DMS 273 treated with DMSO at 0.1 percent for 48 hours (cell line): Measurements from ENCODE around the gene PMM2.
A peak's percentile ranks its signal among the peaks of the same experiment; 100 is the strongest.
"Not testable (repeated sequence)": the region's sequence is repeated elsewhere in the genome, so short reads cannot be mapped to it uniquely, and the experiment has no call there.

Experiments
- DNase-seq: peaks from one replicate; lab custom pipeline; 2025; lab: John Stamatoyannopoulos, UW

PMM2 gene

DNA sequence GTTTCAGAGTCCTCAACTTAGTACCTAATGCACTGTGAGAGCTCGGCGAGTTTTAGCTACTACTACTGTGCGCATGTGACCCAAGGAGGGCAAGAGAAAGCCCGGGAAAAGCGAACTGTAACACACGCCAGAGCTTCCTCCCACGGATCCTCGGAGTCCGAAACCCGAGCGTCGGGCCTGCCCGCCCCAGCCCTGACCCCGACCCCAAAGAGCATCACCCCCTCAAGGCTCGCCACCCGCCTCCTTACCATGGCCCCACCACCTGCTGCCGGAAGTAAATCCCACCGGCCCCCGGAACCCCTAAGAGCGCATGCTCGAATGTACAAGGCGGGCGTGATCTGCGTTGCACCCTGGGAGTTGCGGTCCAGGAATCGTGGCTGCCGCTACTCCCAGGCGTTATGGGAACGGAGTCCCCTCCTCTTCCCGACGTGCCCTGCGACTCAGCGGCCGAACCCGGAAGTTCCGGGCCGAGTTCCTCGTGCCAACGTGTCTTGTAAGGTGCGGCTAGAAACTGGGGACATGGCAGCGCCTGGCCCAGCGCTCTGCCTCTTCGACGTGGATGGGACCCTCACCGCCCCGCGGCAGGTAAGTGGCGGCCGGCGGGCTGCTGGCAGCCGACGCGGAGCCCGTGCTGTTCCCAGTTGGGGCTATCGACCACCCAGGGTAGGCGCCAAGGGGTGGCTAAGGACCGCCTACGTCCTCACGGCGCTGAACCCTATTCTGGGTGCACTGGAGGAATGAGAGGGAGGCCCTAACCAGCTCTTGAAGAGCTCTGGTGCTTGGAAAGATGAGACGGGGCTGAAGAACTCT is at the start of gene PMM2, which contains the start of gene TMEM186:
Gene PMM2 (plus strand): TSS at position 476 of the 810 bp plus-strand sequence. CDS start 44 bp downstream, at position 520.
Gene TMEM186 (minus strand): TSS at position 276 of the 810 bp plus-strand sequence. CDS start 25 bp downstream, at position 251.
- DNase-seq = peak; percentile 91

DNA sequence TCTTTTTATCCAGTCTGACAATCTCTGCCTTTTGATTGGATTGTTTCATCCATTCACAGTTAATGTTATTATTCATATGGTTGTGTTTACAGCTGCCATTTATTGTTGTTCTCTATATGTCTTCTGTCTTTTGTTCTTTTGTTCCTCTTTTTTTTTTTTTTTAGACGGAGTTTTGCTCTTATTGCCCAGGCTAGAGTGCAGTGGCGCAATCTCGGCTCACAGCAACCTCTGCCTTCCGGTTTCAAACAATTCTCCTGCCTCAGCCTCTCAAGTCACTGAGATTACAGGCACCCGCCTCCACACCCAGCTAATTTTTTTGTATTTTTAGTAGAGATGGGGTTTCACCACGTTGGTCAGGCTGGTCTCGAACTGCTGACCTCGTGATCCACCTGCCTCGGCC is 48.7 kb upstream of the PMM2 start:
- not testable (repeated sequence) for DNase-seq

DNA sequence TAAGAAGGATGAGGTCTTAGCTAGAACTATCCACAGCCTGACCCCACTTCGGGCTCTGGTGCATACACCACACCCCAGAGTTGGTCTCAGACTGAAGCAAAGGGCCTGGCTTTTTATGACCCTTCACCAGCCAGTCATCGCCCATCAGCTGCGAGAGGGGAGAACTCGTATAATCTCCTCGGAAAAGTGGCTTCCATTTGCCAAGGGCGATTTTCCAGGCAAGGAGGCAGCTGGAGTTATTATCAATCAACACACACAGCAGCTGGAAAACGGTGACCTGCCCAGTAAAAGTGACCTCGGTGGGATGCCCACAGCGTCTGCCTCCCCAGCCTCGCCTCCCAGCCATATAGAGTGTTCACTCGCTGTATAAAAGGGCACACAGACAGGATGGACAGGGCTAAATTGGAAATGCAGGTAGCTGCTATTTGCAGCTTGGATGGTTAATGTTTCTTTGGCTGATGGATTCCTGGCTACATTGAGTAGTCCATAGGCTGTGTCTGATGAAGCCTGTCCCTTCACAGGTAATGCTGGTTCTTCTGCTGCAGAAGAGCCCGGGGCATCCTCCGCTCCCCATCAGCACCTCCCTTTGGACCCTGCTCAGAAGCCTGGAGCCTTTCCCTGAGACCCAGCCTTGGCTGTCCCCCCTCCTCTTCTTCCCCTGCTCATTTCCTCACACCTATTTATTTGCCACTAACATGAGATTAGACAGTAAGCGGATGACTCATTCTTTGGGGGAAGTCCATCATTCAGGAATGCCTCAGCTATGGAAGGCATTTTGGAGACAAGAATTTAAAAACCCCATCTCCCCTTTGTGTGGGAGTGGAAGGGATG is 45.9 kb upstream of the PMM2 start:
- DNase-seq = no peak

DNA sequence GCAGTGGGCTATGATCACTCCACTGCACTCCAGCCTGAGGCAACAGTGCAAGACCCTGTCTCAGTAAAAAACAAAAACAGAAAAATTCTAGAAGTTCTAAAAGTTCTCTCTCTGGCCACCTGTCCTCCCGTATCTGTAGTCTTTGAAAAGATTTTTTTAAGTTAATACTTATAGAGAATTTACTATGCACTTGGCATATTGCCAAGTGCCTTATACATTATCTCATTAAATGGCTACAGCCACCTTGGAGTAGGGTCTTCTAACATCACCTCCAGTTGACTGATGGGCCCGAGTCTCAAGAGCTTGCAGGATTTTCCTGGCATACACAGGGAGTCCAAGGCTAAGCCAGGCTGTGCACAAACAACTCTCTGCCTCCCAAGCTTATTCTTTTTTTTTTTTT is 44.9 kb upstream of the PMM2 start:
- no peak for DNase-seq

DNA sequence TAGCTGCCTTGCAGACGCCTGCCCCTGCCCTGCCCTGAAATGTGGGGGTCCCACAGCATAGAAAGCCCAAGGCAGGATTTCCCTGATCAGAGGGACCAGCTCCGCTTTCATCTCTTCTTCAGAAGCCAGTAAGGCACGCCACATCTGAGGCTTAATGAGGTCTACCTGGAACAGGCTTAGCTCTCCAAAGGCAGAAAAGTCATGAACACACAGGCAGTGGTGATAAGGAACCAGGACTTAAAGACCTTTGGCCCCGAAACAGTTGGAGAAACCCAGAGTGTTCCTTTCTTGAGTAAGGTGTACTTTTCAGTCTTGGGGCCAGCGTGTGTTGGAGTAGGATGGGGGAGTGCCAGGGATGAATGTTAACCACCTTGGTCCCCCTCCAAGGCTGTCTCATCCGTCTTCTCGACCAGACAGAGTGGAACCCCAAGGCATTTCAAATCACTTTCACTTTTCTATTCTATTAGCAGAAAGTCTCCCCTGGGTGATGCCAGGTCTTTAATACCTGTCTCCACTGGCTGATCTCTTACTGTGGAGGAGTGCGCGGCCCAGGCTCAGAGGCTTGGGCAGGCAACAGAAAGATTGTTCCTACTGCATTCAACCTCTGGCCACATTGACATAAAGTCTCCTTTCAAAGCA is 44.1 kb upstream of the PMM2 start:
- no peak for DNase-seq

DNA sequence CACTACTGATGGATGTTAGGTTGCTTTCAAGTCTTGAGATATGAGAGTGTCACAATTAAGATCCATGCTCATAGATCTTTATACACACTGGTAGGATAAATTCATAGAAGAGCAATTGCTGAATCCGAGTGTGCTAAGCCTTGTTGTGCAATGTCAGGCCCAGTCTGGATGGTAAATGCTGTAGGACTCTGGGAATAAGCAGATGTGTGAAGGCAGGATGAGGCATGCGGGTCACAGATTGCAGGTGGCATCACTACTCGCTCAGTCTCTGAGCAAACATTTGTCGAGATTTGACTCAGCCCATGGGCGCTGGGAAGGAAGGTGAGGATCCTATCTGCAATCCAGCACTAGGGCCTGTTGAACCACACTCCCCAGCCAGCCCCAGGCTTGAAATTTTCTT is 40.9 kb upstream of the PMM2 start:
- DNase-seq = no peak

DNA sequence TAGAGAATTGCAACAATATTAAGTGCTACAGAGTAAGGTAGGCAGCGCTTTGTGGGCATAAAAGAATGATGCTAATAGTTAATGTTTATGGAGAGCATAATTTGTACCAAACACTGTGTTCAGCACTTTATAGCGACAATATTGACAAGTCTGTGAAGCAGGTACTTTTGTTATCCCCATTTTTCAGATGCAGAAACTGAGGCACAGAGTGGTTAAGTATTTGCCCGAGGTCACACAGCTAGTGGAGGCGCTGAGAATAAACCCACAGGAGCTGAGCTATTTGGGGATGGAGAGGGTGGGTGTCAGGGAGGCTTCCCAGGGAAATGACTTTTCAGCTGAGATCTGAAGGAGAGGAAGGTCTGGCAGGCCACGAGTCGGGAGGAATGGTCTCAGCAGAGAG is 39.6 kb upstream of the PMM2 start:
- DNase-seq = no peak

DNA sequence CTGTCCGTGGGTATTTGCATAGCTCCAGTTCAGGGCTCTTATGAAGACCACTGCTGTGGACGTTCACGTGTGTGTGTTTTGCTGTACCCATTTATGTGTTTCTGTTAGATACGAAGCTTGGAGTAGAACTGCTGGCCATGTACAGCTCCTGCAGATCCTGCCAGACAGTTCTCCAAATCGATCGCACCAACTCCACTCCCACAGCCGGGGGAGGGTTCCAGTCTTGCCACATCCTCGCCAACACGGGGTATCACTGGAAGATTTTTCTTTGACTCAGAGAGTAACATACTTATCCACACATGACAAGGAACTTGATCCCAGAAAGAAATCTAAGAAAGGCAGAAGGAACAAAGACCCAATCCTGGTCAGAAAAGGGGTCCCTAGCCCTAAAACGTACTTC is 37.6 kb upstream of the PMM2 start:
- DNase-seq = no peak

DNA sequence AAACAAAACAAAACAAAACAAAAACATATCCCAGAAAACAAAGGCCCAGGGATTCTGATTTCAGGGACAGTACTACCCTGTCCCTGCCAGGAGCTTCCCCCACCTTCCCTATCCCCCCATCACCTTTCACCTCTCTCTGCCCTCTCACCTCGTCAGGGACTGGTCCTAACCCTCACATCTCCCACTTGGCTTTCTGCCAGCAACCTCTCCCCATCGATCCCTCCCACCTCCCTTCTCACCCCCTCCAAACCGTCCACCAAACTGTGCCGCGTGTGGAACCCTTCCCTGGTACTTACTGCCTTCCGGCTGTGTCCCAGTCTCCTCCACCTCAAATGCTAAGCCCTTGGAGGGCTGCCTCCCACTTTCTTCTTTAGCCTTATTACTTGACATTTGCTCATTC is 36.6 kb upstream of the PMM2 start:
- no peak for DNase-seq

DNA sequence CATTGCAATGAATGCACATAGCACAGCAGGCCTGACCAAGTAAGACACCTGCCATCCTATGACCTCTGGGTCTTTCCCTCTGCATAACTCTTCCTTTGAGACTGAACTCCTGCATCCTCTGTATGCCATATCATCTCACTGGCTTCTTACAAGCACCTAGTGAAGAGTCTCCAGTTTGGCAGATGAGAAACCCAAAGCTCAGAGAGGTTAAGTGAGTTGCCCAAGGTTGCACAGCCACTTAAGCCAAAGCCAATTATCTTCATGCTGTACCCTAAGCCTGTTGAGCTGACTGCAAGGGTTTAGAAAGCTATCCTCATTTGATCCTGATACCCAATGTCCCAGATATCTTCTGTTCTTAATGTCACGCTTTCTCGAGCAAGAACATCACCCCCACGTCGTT is 35.4 kb upstream of the PMM2 start:
- DNase-seq = no peak

DNA sequence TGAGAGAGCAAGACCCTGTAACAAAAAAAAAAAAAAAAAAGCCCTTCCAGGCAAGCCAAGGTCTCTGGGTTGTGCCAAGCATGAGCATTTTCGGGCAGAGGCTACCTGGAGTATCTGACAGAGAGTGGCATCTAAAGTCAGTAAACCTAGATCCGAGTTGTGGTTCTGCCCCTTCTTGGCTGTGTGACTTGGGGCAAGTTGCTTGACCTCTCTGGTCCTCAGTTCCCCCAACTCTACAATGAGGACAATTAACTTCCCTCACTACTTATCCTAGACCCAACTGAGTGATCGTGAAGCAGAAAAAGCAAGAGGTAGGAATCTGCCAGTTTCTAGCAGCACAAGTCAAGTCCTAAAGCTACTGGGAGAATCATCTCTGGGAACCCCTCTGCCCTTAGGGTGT is 34.6 kb upstream of the PMM2 start:
- no peak for DNase-seq

DNA sequence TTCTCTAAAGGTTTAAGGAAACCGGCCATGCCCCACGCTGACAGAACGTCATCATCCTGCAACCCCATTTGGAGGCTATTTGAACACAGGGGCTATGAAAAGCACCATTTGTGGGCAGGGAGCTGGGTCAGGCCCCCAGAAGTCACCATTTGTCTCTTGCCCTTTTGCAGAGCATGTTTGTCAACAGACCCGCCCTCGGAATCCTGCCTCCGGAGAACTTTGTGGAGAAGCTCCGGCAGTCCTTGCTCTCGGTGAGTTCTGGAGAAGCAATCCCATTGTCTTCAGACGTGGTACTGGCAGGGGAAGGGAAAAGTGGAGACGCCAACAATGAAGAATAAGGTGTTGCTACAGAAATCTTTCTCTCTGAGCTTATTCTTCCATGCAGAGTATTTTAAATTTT is 33.7 kb upstream of the PMM2 start:
- DNase-seq = no peak

DNA sequence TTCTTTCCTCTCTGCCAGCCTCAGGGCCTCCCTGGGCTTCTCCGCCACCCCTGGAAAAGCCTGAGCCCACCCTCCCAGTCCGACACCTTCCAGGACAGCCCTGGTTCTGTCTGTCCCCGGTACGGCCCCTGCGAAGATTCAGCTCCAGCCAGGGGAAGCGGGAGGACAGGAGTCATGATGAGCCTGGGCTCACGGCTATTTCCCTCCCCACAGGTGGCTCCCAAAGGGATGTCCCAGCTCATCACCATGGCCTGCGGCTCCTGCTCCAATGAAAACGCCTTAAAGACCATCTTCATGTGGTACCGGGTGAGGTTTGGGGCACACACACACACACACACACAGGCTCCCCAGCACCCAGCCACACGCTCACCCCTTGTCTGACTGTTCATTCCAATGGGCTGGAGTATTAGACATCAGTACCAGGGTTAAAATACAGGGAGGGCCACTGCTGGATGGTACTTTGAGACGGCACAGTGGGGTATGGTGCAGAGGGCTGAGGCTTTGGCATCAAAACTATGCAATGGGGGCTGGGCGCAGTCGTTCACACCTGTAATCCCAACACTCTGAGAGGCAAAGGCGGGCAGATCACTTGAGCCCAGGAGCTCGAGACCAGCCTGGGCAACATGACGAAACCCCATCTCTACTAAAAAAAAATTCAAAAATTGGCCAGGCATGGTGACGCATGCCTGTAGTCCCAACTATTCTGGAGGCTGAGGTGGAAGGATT is 33.0 kb upstream of the PMM2 start:
- no peak for DNase-seq

DNA sequence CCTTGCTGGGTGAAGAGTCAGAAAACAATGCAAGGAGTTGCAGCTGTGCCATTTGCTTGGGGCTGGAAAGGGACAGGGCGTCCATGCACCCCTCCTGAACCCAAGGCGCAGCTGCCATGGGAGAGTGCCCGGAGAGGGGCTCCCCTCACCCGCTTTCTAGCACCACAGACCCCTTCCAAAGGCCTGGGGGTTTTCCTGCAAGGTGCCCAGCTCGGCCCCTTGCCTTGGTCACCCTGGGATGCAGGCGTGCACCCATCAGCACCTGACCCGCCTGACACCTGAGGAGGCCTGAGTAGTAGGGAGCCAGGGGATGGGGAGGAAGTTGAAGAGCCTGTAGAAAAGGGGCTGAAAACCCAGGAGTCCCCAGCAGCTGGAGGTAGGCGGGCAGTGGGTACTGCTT is 30.5 kb upstream of the PMM2 start:
- DNase-seq = no peak

DNA sequence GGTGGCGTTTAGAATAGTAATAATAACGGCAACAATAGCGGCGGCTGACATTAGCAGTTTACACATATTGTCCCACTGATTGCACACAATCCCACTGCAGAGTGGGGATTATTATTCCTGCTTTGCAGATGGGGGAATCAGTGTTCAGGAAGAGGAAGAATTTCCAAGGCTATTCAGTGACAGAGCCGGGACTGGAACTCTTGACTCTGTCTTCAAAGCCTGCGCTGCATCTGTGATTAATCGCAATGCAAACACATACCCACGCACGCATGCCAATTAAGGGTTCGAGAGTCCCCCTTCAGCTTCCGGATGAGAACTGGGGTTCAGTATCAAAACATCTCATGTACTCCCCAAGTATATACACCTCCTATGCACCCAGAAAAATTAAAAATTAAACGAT is 29.4 kb upstream of the PMM2 start:
- DNase-seq = no peak

DNA sequence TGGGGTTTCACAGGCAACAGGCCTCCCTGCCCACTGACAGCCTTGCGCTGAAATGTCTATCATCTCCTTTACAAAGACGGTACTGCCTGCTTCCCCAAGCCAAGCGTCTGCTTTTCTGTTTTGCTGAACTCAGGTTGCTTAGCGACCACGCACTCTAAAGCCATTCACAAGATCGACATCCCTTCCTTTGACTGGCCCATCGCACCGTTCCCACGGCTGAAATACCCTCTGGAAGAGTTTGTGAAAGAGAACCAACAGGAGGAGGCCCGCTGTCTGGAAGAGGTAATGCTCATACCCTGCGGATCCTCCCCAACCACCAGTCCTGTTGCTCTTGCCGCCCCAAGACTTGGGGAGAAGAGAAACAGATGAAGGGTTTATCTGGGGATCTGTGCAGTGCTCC is 28.9 kb upstream of the PMM2 start:
- no peak for DNase-seq

DNA sequence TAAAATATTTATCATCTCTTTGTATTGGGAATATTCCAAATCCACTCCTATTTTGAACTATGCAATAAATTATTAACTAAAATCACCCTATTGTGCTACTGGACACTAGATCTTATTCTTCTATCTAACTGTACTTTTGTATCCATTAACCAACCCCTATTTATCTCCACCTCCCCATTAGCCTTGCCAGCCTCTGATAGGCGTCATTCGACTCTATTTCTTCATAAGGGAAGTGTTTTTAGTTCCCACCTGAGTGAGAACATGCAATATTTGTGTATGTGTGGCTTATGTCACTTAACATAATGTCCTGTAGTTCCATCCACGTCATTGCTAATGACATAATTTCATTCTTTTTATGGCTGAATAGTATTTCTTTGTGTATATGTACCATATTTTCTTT is 24.1 kb upstream of the PMM2 start:
- DNase-seq = no peak

DNA sequence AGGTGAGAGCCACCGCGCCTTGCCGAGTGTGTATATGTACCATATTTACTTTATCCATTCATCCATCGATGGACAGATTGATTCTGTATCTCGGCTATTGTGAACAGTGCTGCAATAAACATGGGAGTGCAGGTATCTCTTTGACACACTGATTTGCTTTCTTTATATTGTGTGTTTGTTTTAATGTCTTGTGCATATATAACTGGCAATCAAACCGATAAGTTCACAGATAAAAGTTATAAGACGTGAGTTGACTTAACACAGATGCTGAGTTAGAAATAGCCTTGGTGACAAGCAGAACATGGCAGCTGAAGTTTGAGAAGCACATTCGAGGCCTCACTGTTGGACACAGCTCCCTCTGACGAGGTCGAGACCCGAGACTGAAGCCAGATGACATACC is 23.4 kb upstream of the PMM2 start:
- no peak for DNase-seq

DNA sequence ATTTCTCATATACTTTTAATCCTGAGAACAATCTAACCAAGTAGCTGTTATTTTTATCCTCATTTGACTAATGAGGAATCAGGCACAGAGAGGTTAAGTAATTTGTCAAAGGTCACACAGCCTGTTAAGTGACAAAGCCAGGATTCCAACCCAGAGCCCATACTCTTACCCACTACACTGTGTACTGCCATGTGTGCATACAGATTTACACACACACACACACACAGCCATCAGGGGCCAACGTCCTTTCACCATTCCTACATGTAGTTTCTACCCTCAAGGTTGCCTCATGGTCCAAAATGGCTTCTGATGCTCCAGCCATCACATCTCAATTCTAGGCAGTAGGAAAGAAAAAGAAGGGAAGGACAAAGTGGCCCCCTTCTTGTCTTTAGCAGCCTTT is 22.3 kb upstream of the PMM2 start:
- no peak for DNase-seq

DNA sequence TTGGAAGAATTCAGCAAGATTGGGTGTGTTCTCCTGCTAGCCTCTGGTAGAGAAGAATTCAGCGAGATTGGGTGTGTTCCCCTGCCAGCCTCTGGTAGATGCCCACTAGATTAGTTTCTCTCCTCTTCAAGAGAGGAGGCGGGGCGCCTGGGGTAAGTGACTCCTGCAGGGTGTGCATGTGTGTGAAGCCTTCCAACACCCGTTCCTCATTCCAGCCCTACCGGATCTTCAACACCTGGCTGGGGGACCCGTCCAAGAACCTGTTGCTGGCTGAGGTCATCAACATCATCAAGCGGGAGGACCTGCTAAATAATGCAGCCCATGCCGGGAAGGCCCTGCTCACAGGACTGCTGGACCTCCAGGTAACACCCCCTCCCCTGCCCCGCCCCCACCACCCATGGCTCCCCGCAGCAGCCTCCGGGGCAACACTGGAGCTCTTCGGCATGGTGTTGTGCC is 21.5 kb upstream of the PMM2 start:
- no peak for DNase-seq

DNA sequence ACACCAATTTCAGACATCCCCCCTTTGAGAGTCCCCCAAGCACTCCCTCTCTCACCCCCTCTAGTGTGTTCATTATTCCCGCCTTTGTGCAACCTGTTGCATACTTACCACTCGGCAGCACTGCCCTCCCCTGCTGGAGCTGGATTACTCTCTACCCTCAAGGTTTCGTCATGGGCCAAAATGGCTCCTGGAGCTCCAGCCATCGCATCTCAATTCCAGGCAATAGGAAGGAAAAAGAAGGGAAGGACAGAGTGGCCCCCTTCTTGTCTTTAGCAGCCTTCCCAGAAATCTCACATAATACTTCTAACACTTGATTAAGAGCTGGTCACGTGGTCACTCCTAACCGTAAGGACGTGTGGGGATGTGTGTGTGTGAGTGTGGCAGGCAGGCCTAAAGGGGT is 20.4 kb upstream of the PMM2 start:
- DNase-seq = no peak

DNA sequence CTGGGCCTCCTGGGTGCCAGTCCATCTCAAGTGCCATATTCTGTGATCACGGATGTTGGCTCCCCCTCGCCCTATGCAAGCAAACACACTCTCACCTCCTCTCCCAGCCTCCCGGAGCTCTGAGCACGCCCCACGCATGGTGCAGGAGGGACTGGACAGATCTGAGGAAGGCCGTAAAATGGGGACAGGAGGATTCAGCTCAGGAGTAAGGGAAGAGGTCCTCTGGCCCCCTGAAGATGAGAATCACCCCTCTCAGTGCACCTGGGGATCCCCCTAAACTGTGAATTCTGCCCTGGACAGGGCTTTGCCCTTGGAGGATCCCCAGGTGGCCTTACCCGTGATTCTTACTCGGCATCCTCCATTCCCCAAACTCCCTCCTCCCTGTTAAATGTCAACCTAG is 15.8 kb upstream of the PMM2 start:
- no peak for DNase-seq
